Panc1 (cell line): ENCODE measurements around the gene NFKBIZ. TPM values are rescaled to one million over a fixed set of nuclear protein-coding genes. Genes with fewer than 3 reads are reported as not detected.

Source experiments
- ATAC-seq: fragments of 200-7000 bp; cut with Tn5 transposase; 2 replicates; pipeline ENCODE4 v1.9.1; 2020; ENCODE audit warnings: mild to moderate bottlenecking, moderate library complexity
- BruUV-seq: library from RNA; stranded (reverse); fragments of 400-500 nt; replicated peaks from 2 replicates; lab custom pipeline; 2021; lab: Mats Ljungman, UMichigan
- CTCF ChIA-PET: fragments of 300-600 bp; sonication (Branson Sonifier 250); formaldehyde crosslinking; loops from one replicate; lab custom pipeline; 2022; ENCODE audit warnings: antibody characterized with exemption; lab: Charles Lee
- POLR2A ChIA-PET: fragments of 300-600 bp; sonication (Branson Sonifier 250); formaldehyde crosslinking; loops from one replicate; lab custom pipeline; 2022; ENCODE audit warnings: antibody characterized with exemption; lab: Charles Lee
- DNase-seq: peaks from one replicate; pipeline ENCODE4 v3.0.0-alpha.2; 2010; ENCODE audit warnings: low read depth, low spot score
- H3K27ac ChIP-seq: 2 replicates; pipeline ENCODE4 v1.5.1; 2011; ENCODE audit warnings: mild to moderate bottlenecking, low read length, inconsistent platforms
- H3K27me3 ChIP-seq: fragments of 200-500 bp; sonication (Bioruptor generic); 2 replicates; pipeline ENCODE4 v1.6.0; 2014; ENCODE audit warnings: low read length, inconsistent platforms; ENCODE audit not compliant: control insufficient read depth, insufficient read depth
- H3K36me3 ChIP-seq: fragments of 200-500 bp; sonication (Bioruptor generic); 2 replicates; pipeline ENCODE4 v1.5.1; 2014; ENCODE audit warnings: inconsistent platforms, mild to moderate bottlenecking, low read length, moderate library complexity; ENCODE audit not compliant: control insufficient read depth, insufficient read depth
- H3K4me1 ChIP-seq: 2 replicates; pipeline ENCODE4 v1.5.1; 2011; ENCODE audit warnings: inconsistent platforms, mild to moderate bottlenecking, low read length, moderate library complexity; ENCODE audit not compliant: control insufficient read depth, insufficient read depth
- H3K4me3 ChIP-seq, 2 experiments: 2 replicates each; pipeline ENCODE4 v1.5.1; 2011 to 2012; ENCODE audit warnings: low read depth in 2 of 2, low read length in 2 of 2, mild to moderate bottlenecking in 2 of 2, inconsistent platforms in 1 of 2, moderate library complexity in 1 of 2
- H3K9me3 ChIP-seq: fragments of 200-500 bp; sonication (Bioruptor generic); 2 replicates; pipeline ENCODE4 v1.5.1; 2014; ENCODE audit warnings: low read depth, mild to moderate bottlenecking, inconsistent platforms, low read length, moderate library complexity; ENCODE audit not compliant: control insufficient read depth, insufficient read depth
- CTCF ChIP-seq: fragments of 450-650 bp; IDR thresholded peaks from 2 replicates; pipeline ENCODE4 v1.5.1; 2017; ENCODE audit warnings: mild to moderate bottlenecking
- POLR2AphosphoS5 ChIP-seq: IDR thresholded peaks from 2 replicates; pipeline ENCODE4 v1.6.1; 2012; ENCODE audit warnings: mild to moderate bottlenecking, low read depth, low read length, moderate library complexity
- SIN3A ChIP-seq: IDR thresholded peaks from 2 replicates; pipeline ENCODE4 v1.6.1; 2012; ENCODE audit warnings: low read depth, mild to moderate bottlenecking, low read length, moderate library complexity, borderline replicate concordance; ENCODE audit not compliant: insufficient read depth
- TCF7L2 ChIP-seq: IDR thresholded peaks from 2 replicates; pipeline ENCODE4 v1.6.1; 2011; ENCODE audit warnings: mild to moderate bottlenecking, low read depth, low read length, inconsistent platforms
- in situ Hi-C: cut with HindIII; loops from 2 replicates; pipeline ENCODE4 v1.10.0; 2016; ENCODE audit warnings: low sequenced_read_pairs, low pct_unique_long_range_greater_than_20kb
- intact Hi-C: fragments of 100-400 bp; cut with micrococcal nuclease; formaldehyde crosslinking; loops from one replicate; pipeline ENCODE4 v1.10.0; 2022; ENCODE audit not compliant: unreplicated experiment
- total RNA-seq: library from RNA; stranded (reverse); gene quantifications from one replicate; pipeline ENCODE4 v1.2.1, GENCODE V29; 2021; ENCODE audit not compliant: unreplicated experiment
- TF ChIP-seq, protein P1 (sequence below), 2 experiments: IDR thresholded peaks; 2 replicates each; pipeline ENCODE4 v1.6.1; 2011 to 2012; ENCODE audit warnings: low read depth in 2 of 2, control low read depth in 1 of 2, low read length in 1 of 2, mild to moderate bottlenecking in 1 of 2, moderate library complexity in 1 of 2; ENCODE audit not compliant: insufficient read depth in 1 of 2

Gene NFKBIZ
- total RNA-seq, 1 experiment from 2014 or later: 17.4 TPM

DNA sequence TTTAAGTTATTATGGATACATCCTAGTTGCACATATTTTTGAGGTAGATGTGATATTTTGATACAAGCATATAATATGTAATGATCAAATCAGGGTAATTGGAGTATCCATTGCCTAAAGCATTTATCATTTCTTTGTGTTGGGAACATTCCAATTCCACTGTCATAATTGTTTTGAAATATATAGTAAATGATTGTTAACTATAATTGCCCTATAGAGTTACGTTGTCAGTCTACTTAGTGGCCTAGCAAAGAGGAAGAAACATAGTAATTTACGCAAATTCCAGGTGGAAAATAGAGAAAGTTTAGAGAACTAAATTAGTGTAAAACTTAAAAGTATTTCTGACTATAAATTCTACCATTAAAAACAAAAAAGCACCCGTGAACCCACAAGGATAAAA is 45.4 kb upstream of the NFKBIZ start:
- ChIA-PET CTCF (no interaction called here), POLR2A (no interaction called here)
- no peak for ATAC-seq
- H3K27me3 ChIP-seq: no peaks in the 10 kb centered on the region
- no peak for DNase-seq
- in situ Hi-C loops (loop anchor here (25.0 kb wide), 1 partner anchor 733 kb away; no protein-coding TSS in a partner anchor), intact Hi-C loops (loop anchor here (5.0 kb wide), 1 partner anchor 733 kb away; no protein-coding TSS in a partner anchor)
- TF ChIP-seq POLR2AphosphoS5 (no peak), SIN3A (no peak), TCF7L2 (no peak), CTCF (no peak)
- TF ChIP-seq, protein P1, sequence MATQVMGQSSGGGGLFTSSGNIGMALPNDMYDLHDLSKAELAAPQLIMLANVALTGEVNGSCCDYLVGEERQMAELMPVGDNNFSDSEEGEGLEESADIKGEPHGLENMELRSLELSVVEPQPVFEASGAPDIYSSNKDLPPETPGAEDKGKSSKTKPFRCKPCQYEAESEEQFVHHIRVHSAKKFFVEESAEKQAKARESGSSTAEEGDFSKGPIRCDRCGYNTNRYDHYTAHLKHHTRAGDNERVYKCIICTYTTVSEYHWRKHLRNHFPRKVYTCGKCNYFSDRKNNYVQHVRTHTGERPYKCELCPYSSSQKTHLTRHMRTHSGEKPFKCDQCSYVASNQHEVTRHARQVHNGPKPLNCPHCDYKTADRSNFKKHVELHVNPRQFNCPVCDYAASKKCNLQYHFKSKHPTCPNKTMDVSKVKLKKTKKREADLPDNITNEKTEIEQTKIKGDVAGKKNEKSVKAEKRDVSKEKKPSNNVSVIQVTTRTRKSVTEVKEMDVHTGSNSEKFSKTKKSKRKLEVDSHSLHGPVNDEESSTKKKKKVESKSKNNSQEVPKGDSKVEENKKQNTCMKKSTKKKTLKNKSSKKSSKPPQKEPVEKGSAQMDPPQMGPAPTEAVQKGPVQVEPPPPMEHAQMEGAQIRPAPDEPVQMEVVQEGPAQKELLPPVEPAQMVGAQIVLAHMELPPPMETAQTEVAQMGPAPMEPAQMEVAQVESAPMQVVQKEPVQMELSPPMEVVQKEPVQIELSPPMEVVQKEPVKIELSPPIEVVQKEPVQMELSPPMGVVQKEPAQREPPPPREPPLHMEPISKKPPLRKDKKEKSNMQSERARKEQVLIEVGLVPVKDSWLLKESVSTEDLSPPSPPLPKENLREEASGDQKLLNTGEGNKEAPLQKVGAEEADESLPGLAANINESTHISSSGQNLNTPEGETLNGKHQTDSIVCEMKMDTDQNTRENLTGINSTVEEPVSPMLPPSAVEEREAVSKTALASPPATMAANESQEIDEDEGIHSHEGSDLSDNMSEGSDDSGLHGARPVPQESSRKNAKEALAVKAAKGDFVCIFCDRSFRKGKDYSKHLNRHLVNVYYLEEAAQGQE (IDR thresholded peaks at IDR 0.05; ENCODE audit: insufficient read depth in 1 of 2, low read depth in 2 of 2, low read length in 1 of 2): no peak
- H3K9me3 ChIP-seq: no peaks in the 10 kb centered on the region
- H3K4me3 ChIP-seq: no peak overlapping the region
- no peak overlapping the region for H3K27ac ChIP-seq
- no TSS peak for BruUV-seq
- no peaks in the 10 kb centered on the region for H3K4me1 ChIP-seq
- H3K36me3 ChIP-seq: peaks cover 4% of the 10 kb centered on the region; the same call in 1 of the 2 replicates

DNA sequence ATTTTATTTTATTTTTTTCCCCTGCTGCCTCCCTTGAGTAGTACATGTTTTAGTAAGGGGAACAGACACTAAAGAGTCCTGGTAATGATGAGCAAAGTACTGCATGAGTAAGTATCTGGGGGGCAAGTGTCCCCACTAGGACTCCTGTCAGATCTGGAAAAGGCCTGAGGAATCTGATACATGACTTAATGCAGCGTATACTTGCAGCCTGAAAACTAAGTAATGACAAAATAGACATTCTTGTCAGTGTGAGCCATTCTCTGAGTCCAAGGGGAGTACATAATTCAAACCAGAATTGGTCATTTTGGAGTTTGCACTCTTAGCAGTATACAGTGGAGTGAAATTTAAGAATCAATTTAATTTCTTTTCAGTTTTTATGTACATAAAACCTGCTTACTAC is 42.8 kb upstream of the NFKBIZ start:
- Histone ChIP-seq H3K27ac (no peak overlapping the region), H3K36me3 (peaks cover 4% of the 10 kb centered on the region; the same call in 1 of the 2 replicates), H3K9me3 (no peaks in the 10 kb centered on the region), H3K4me3 (no peak overlapping the region), H3K27me3 (no peaks in the 10 kb centered on the region), H3K4me1 (no peaks in the 10 kb centered on the region)
- ChIA-PET CTCF (no interaction called here), POLR2A (no interaction called here)
- no TSS peak for BruUV-seq
- TF ChIP-seq SIN3A (no peak), TCF7L2 (no peak), CTCF (no peak), POLR2AphosphoS5 (no peak)
- TF ChIP-seq, protein P1 (IDR thresholded peaks at IDR 0.05; ENCODE audit: insufficient read depth in 1 of 2, low read depth in 2 of 2, low read length in 1 of 2): no peak
- DNase-seq (no peak), ATAC-seq (no peak)
- in situ Hi-C loops: loop anchor here (25.0 kb wide), 1 partner anchor 731 kb away; no protein-coding TSS in a partner anchor
- intact Hi-C loops: no loop called here
